Measurements from ENCODE around the gene NEUROG1.

- TF ChIP-seq POLR2AphosphoS5 (IDR thresholded peaks at IDR 0.05) (no peak), CTCF (IDR thresholded peaks at IDR 0.05) (no peak)
These were observed 30.9 kb upstream of the NEUROG1 start for GRCh38 chr5:135566422-135567400.

Measured in transverse colon (tissue), 4 donors.